ENCODE data around the gene RGS2.

Gene RGS2

DNA sequence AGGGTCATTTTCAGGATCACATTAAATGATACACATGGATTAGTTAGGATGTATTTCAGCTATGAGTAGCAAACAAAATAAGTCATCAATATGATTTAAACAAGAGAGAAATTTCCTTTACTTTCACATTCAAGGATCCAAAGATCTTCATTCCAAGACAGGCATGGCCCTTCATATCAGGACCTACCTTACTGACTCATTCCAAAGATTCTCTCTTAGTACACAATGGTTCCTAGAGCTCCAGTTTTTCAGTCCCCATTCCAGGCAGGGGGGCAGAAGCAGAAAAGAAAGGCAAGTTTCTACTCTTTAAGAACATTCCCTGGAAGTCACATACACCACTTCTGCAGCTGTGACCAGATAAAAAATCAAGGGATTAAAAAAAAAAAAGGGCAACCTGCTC is 23.7 kb downstream of the RGS2 start:
- no peak for DNase-seq

DNA sequence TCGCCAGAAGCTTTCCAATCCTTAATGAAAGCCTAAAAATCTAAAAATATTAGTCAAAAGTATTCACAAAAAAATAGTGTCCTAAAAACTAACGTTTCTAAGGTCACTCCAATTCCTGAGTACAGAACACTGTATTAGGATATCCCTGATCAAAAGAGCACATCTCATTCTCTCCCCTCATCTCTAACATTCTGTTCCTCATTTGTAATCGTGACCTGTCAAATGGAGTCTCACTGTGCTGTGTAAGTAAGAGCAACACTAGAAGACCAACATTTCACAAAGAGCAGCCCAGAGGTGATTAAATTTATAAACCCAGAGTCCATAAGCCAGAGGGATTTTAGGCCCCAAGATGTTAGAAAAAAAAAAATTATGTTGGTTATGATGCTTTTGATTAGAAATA is 26.3 kb downstream of the RGS2 start:
- no peak for DNase-seq

DNA sequence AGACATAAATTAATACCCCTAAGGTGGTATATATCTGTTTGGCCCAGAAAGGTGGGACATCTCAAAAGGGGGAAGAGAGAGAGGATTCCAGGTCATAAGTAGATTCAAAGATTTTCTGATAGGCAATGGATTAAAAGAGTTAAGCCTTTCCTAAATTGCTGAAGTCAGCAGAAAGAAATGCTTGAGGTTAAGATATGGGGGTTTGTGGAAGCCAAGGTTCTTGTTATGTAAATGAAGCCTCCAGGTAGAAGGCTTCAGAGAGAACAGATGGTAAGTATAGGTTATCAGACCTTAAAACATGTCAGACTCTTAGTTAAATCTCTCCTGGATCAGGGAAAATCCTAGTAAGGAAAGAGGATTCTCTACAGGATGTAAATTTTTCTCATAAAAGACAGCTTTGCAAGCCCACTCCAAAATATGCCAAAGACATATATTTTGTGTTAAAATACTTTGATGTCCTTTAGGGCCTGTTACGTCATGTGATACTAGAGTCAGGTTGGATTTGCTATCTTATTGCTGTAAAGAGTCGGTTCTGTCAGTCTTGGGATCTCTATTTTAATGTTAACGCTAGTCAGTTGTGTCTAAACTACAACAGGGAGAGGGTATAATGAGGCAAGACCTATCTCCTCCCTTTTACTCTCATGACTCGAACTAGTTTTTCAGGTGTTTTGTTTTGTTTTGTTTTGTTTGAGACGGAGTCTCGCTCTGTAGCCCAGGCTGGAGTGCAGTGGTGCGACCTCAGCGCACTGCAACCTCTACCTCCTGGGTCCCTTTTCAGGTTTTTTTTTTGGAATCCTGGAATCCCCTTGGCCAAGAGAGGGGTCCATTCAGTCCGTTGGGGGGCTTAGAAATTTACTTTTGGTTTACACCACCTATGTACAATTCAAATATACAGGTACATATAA is 30.6 kb downstream of the RGS2 start:
- DNase-seq, result no peak

DNA sequence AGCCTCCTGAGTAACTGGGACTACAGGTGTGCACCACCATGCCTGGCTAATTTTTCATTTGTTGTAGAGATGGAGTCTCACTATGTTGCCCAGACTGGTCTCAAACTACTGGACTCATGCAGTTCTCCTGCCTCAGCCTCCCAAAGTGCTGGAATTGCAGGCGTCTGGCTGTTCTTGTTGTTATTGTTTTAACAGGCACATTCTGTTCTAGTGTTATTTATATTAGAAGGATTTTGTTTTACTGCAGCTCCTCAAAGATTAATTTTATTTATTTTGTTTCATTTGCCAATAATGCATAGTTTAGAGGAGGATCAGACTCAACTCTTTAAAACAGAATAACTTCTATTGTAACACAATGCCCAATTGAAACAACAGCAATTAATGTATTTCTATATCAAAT is 35.5 kb downstream of the RGS2 start:
- DNase-seq, result no peak

DNA sequence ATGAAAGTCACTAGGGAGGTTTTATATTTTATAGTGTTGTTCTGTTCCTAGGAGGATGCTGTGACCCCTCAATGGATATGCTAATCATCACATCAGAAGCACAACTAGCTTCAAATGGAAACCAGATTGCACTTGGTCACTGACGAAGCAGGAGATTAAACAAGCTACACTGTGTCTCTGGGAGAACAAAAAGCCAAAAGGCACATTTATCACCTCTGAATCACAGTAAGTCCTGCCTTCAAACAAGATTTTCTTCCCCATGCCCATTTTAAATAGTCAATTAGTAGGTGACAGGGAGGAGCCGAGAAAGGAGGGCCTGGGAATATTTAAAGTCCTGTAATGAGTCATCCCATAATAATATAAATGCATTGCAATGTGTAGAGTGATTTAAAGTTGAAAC is 38.1 kb downstream of the RGS2 start:
- no peak for DNase-seq

DNA sequence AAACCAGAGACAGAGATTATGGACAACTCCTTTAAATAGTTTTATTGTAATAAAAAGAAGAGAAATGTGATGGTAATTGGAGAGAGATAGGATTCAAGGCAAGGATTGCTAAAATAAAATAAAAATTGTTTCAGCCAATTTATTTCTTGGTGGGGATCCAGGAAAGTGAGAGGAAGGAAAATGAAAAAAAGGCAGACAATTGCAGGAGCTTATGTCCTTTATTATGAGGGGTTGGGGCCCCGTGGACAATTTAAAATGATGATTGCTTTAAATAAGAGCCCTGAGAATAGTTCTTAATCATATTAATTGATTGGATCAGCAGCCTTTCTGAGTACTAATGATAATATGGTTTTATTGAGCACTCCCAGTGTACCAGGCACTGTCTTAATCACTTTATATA is 40.2 kb downstream of the RGS2 start:
- no peak for DNase-seq

DNA sequence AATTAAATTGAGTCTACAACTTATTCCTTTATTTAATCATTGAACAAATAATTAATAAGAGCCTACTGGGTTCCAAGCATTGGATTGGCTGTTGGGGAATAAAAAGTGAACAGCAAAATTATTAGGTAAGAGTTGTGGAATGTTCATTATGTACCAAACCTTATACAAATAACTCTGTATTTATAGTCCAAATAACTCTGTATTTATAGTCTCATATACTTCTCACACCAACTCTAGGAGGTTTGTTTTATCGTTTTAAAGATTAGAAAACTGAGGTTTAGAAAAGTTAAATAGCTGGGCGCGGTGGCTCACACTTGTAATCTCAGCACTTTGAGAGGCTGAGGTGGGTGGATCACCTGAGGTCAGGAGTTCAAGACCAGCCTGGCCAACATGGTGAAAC is 40.6 kb downstream of the RGS2 start:
- no peak for DNase-seq

DNA sequence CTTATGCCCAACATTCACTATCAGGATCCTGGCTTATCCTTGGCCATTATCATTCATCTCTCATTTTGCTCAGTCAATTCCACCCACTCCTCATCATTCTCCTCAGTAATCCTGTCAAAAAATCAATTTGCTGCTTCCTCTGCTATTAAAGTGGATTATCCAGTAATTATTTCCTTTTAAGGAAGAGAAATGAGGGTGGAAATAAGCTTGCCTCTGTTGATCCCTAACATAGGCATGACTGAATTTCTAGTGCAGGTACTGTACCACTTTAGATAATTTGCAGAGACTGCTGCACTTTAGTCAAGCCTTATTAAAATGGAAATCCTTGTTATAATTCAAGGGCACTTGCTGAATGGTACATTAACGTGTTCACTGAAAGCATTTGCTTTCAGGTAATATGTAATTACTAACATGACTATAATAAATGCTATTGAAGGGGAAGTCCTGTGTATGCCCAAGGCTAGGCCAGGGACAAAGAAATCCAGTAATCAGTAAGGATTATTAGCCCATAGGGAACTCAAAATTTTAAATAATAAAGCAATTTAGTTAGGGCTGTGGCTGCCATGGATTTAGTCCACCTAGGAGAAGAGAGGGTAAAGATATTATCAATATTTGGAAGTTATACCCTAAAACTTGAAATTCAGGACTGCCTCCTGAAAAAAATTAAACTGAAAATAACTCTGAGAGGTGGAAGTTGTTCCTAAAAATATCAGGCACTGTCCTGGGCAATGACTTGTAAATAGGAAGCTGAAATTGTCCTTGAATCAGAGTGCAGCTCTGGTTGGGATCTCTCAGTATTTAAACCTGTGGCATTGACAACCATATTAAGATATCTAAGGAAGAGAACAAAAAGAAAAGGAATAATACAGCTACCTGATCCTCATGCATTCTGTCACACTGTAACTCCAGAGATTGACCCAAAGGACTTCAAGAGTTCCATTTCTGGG is 43.4 kb downstream of the RGS2 start:
- DNase-seq, result no peak

DNA sequence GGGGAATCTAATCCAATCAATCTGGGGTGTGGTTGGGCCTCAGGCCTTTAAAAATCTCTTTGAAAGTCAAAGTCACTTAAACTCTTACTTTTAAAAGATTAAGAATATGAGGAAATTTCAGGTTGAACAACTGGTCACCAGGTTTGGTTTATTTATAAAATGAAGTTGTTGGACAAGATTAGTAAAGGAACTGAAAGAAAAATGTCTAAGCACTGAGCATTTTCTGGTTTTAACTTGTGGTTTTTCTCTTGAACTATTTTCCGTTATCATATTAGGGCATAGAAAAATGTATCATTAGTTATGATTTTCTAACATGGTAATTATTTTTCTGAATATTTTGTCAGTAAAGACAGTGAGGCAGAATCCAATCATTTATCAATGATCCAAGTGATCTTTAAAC is 49.6 kb downstream of the RGS2 start:
- DNase-seq, result no peak

DNA sequence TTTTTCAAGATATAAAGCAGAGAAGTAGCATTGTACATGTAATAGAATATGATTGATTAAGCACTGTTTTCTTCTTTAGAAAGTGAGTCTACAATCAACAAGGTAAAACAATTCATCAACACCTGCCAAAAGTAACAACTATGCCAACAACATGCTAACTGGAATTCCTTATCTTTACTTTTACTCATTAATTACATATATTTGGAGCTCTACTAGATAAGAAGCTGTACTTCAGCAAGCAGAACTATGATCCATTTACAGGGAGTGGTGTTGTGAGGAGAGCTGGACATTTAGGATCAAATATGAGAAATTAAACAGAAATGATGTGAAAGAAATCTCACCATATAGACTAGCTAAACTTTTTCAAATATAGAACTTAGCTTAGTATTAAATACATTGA is 51.0 kb downstream of the RGS2 start:
- no peak for DNase-seq

DNA sequence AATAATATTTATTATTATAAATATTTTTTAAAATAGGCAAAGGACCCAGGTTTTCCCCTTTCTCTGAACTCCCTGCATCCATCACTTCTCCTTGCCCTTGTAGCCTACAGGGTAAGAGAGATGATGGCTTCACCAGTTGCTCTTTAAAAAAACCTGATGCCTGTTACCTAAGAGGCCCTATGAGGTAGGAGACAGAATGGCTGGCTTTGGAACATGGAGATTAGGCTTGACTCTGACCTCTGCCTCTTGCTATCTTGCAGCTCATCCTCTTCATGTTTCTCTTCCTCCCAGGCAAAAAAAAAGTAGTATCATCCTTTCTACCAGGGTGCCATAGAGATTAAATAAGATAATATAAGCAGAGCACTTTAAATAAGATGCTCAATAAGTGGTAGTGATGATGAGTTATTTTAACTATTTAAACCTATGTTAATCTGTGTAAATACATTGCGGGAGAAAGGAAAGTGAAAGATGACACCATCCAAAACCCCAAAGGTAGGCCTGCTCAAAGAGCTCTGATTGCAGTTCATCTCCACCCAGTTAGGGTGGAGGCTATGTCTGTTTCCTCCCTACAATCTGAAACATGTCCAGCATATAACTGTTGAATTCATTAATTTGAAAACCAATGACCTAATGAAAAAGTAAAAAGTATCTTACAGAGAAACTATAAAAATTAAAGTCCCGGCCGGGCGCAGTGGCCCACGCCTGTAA is 51.8 kb downstream of the RGS2 start:
- DNase-seq, result no peak

DNA sequence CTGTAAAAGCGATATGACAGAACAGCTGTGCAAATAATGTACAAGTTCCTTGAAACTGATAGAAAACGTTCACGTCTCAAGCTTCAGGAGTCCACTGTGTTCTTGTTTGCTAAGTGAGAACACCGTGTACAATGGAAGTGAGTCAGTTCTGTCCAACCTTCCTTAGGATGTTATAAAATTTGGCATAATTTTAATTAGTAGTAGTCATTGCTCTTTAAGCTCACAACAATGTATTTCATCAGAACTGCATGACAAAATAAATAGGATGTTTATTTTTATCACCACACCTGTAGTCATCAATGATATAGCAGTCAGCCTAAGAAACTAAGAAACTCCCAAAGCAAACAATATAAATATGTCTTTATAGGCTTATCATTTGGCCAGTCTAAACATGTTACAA is 53.0 kb downstream of the RGS2 start:
- DNase-seq, result no peak
